ENCODE measurements around the gene KRTAP20-4.

KRTAP20-4 gene

GRCh38 chr21:30582870-30583269 is 37.6 kb upstream of the KRTAP20-4 start:
- TF ChIP-seq CREB1 (IDR thresholded peaks at IDR 0.05; ENCODE audit: low read depth) (no peak), YY1 (IDR thresholded peaks at IDR 0.05; ENCODE audit: low read depth) (no peak)

GRCh38 chr21:30590297-30590696 is 30.1 kb upstream of the KRTAP20-4 start, which contains the start of gene KRTAP22-2:
TSS of gene KRTAP22-2 (minus strand) at chr21:30590397.
- no peak for TF ChIP-seq TAF1 (IDR thresholded peaks at IDR 0.05; ENCODE audit: low read depth)
- no peak for TF ChIP-seq REST (IDR thresholded peaks at IDR 0.05; ENCODE audit: low read depth)
- TF ChIP-seq EGR1 (IDR thresholded peaks at IDR 0.05) = no peak
- no peak for TF ChIP-seq TCF12 (IDR thresholded peaks at IDR 0.05; ENCODE audit: low read depth)
- TF ChIP-seq CEBPB (IDR thresholded peaks at IDR 0.05) = no peak

GRCh38 chr21:30592140-30592539 is 28.3 kb upstream of the KRTAP20-4 start, which contains the start of gene KRTAP6-3:
TSS of gene KRTAP6-3 (plus strand) at chr21:30592440. CDS start at chr21:30592446, 6 bp downstream.
- TF ChIP-seq CREB1 (IDR thresholded peaks at IDR 0.05; ENCODE audit: low read depth) (no peak), FOXM1 (IDR thresholded peaks at IDR 0.05; ENCODE audit: borderline replicate concordance, low read depth) (no peak), TCF12 (IDR thresholded peaks at IDR 0.05; ENCODE audit: low read depth) (no peak), YY1 (IDR thresholded peaks at IDR 0.05; ENCODE audit: low read depth) (no peak), ZBTB7A (IDR thresholded peaks at IDR 0.05; ENCODE audit: low read depth) (no peak), REST (IDR thresholded peaks at IDR 0.05; ENCODE audit: low read depth) (no peak), EP300 (IDR thresholded peaks at IDR 0.05; ENCODE audit: borderline replicate concordance) (no peak), MAX (IDR thresholded peaks at IDR 0.05) (no peak), RAD21 (IDR thresholded peaks at IDR 0.05; ENCODE audit: low read depth) (no peak), TAF1 (IDR thresholded peaks at IDR 0.05; ENCODE audit: low read depth) (no peak), TEAD4 (IDR thresholded peaks at IDR 0.05) (no peak)

- no peak for TF ChIP-seq CEBPB (IDR thresholded peaks at IDR 0.05)
- TF ChIP-seq MAX (IDR thresholded peaks at IDR 0.05) = no peak
- no peak for TF ChIP-seq TEAD4 (IDR thresholded peaks at IDR 0.05)
- no peak for TF ChIP-seq CREB1 (IDR thresholded peaks at IDR 0.05; ENCODE audit: low read depth)
- no peak for TF ChIP-seq NFIC (IDR thresholded peaks at IDR 0.05)
- no peak for TF ChIP-seq RAD21 (IDR thresholded peaks at IDR 0.05; ENCODE audit: low read depth)
- no peak for TF ChIP-seq REST (IDR thresholded peaks at IDR 0.05; ENCODE audit: low read depth)
- no peak for TF ChIP-seq YY1 (IDR thresholded peaks at IDR 0.05; ENCODE audit: low read depth)
These were observed 21.6 kb upstream of the KRTAP20-4 start, which contains the start of gene KRTAP6-2 for GRCh38 chr21:30598802-30599201. TSS of gene KRTAP6-2 (minus strand) at chr21:30598902. CDS start at chr21:30598874, 28 bp downstream.

- TF ChIP-seq TCF12 (IDR thresholded peaks at IDR 0.05; ENCODE audit: low read depth) = no peak
- TF ChIP-seq CEBPB (IDR thresholded peaks at IDR 0.05) = no peak
- TF ChIP-seq USF1 (IDR thresholded peaks at IDR 0.05) = no peak
- no peak for TF ChIP-seq MAX (IDR thresholded peaks at IDR 0.05)
These were observed 19.6 kb upstream of the KRTAP20-4 start, which contains the start of gene KRTAP22-1 for GRCh38 chr21:30600787-30601186. TSS of gene KRTAP22-1 (plus strand) at chr21:30601087.

- TF ChIP-seq NFIC (IDR thresholded peaks at IDR 0.05) = no peak
- TF ChIP-seq CREB1 (IDR thresholded peaks at IDR 0.05; ENCODE audit: low read depth) = no peak
- no peak for TF ChIP-seq YY1 (IDR thresholded peaks at IDR 0.05; ENCODE audit: low read depth)
- TF ChIP-seq FOXM1 (IDR thresholded peaks at IDR 0.05; ENCODE audit: borderline replicate concordance, low read depth) = no peak
These were observed 14.5 kb upstream of the KRTAP20-4 start for GRCh38 chr21:30605968-30606367.

Data from Ishikawa (cell line).